ENCODE data around the gene PPP1R14C.

DNA sequence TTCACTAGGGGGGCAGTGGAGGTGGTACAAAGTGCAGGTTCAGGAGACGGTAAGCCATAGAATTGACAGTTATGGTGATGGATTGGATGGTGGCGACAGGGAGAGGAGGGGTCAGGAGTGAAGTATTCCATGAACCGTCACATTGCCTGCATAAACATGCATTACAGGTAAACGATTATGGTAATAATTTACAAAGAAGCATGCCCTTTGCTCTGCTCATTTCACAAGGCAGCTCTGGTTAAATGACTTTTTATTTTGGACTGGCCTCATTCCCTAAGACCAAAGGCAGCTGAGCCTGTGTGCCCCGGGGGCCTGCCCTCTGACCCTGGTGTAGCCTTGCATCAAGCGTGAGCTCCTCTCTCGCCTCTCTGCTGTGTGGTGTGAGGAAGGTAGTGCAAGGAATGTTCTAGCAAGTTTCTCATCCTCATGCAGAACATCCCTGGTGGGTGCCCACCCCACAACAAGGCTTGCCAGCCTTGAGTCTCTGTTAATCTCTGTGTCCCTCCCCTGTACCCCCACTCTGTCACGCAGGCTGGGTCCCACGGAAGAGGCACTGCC, 59.0 kb downstream of the PPP1R14C start:
- TF ChIP-seq, protein P1, sequence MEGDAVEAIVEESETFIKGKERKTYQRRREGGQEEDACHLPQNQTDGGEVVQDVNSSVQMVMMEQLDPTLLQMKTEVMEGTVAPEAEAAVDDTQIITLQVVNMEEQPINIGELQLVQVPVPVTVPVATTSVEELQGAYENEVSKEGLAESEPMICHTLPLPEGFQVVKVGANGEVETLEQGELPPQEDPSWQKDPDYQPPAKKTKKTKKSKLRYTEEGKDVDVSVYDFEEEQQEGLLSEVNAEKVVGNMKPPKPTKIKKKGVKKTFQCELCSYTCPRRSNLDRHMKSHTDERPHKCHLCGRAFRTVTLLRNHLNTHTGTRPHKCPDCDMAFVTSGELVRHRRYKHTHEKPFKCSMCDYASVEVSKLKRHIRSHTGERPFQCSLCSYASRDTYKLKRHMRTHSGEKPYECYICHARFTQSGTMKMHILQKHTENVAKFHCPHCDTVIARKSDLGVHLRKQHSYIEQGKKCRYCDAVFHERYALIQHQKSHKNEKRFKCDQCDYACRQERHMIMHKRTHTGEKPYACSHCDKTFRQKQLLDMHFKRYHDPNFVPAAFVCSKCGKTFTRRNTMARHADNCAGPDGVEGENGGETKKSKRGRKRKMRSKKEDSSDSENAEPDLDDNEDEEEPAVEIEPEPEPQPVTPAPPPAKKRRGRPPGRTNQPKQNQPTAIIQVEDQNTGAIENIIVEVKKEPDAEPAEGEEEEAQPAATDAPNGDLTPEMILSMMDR (IDR thresholded peaks at IDR 0.05) = no peak
- TF ChIP-seq MYC (IDR thresholded peaks at IDR 0.05; ENCODE audit: borderline replicate concordance, low read length) = no peak
- TF ChIP-seq, protein P2, sequence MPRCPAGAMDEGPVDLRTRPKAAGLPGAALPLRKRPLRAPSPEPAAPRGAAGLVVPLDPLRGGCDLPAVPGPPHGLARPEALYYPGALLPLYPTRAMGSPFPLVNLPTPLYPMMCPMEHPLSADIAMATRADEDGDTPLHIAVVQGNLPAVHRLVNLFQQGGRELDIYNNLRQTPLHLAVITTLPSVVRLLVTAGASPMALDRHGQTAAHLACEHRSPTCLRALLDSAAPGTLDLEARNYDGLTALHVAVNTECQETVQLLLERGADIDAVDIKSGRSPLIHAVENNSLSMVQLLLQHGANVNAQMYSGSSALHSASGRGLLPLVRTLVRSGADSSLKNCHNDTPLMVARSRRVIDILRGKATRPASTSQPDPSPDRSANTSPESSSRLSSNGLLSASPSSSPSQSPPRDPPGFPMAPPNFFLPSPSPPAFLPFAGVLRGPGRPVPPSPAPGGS (IDR thresholded peaks at IDR 0.05) = no peak
- TF ChIP-seq EP300 (IDR thresholded peaks at IDR 0.05) = no peak
- TF ChIP-seq CHD4 (IDR thresholded peaks at IDR 0.05; ENCODE audit: borderline replicate concordance) = no peak
- TF ChIP-seq JUN (IDR thresholded peaks at IDR 0.05) = no peak
- no peak for TF ChIP-seq KDM5A (IDR thresholded peaks at IDR 0.05)
- TF ChIP-seq POLR2A (IDR thresholded peaks at IDR 0.05; ENCODE audit: low read length) = no peak
- TF ChIP-seq, protein P3, sequence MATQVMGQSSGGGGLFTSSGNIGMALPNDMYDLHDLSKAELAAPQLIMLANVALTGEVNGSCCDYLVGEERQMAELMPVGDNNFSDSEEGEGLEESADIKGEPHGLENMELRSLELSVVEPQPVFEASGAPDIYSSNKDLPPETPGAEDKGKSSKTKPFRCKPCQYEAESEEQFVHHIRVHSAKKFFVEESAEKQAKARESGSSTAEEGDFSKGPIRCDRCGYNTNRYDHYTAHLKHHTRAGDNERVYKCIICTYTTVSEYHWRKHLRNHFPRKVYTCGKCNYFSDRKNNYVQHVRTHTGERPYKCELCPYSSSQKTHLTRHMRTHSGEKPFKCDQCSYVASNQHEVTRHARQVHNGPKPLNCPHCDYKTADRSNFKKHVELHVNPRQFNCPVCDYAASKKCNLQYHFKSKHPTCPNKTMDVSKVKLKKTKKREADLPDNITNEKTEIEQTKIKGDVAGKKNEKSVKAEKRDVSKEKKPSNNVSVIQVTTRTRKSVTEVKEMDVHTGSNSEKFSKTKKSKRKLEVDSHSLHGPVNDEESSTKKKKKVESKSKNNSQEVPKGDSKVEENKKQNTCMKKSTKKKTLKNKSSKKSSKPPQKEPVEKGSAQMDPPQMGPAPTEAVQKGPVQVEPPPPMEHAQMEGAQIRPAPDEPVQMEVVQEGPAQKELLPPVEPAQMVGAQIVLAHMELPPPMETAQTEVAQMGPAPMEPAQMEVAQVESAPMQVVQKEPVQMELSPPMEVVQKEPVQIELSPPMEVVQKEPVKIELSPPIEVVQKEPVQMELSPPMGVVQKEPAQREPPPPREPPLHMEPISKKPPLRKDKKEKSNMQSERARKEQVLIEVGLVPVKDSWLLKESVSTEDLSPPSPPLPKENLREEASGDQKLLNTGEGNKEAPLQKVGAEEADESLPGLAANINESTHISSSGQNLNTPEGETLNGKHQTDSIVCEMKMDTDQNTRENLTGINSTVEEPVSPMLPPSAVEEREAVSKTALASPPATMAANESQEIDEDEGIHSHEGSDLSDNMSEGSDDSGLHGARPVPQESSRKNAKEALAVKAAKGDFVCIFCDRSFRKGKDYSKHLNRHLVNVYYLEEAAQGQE (IDR thresholded peaks at IDR 0.05) = no peak
- no peak for TF ChIP-seq SMC3 (IDR thresholded peaks at IDR 0.05)
- TF ChIP-seq, protein P4, sequence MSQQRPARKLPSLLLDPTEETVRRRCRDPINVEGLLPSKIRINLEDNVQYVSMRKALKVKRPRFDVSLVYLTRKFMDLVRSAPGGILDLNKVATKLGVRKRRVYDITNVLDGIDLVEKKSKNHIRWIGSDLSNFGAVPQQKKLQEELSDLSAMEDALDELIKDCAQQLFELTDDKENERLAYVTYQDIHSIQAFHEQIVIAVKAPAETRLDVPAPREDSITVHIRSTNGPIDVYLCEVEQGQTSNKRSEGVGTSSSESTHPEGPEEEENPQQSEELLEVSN (IDR thresholded peaks at IDR 0.05; ENCODE audit: borderline replicate concordance, low read depth) = no peak
- TF ChIP-seq, protein P5, sequence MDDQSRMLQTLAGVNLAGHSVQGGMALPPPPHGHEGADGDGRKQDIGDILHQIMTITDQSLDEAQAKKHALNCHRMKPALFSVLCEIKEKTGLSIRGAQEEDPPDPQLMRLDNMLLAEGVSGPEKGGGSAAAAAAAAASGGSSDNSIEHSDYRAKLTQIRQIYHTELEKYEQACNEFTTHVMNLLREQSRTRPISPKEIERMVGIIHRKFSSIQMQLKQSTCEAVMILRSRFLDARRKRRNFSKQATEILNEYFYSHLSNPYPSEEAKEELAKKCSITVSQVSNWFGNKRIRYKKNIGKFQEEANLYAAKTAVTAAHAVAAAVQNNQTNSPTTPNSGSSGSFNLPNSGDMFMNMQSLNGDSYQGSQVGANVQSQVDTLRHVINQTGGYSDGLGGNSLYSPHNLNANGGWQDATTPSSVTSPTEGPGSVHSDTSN (IDR thresholded peaks at IDR 0.05) = no peak
- TF ChIP-seq RNF2 (IDR thresholded peaks at IDR 0.05; ENCODE audit: borderline replicate concordance, low read depth) = no peak
